HCT116 (cell line): ENCODE data around the gene KANSL3.

Experiments used
- ATF3 ChIP-seq: IDR thresholded peaks from 2 replicates; pipeline ENCODE4 v1.6.1; 2012
- CEBPB ChIP-seq: IDR thresholded peaks from 2 replicates; pipeline ENCODE4 v1.6.1; 2012; ENCODE audit warnings: low read depth
- CTCF ChIP-seq, 3 experiments: fragments of 200-600 bp in 1 of 3; sonication (generic) in 1 of 3; IDR thresholded peaks in 2 of 3; conservative IDR thresholded peaks in 1 of 3; 2 replicates each; pipeline ENCODE4 v1.5.1; 2012 to 2017; ENCODE audit warnings: low read depth in 2 of 3, low read length in 2 of 3, antibody characterized with exemption in 1 of 3, borderline replicate concordance in 1 of 3, control low read depth in 1 of 3, mild to moderate bottlenecking in 1 of 3, mixed read lengths in 1 of 3, mixed run types in 1 of 3, moderate library complexity in 1 of 3; ENCODE audit not compliant: insufficient read depth in 1 of 3
- EGR1 ChIP-seq: IDR thresholded peaks from 2 replicates; pipeline ENCODE4 v1.6.1; 2012; ENCODE audit warnings: low read depth
- ELF1 ChIP-seq: IDR thresholded peaks from 2 replicates; pipeline ENCODE4 v1.6.1; 2012; ENCODE audit warnings: low read depth, borderline replicate concordance
- EZH2 ChIP-seq: fragments of 200-600 bp; sonication (generic); IDR thresholded peaks from 2 replicates; pipeline ENCODE4 v1.6.1; 2017; ENCODE audit warnings: antibody characterized with exemption, mixed run types
- EZH2phosphoT487 ChIP-seq: fragments of 200-600 bp; IDR thresholded peaks from 2 replicates; pipeline ENCODE4 v1.6.1; 2018; ENCODE audit warnings: antibody characterized with exemption, borderline replicate concordance
- POLR2A ChIP-seq: IDR thresholded peaks from 2 replicates; pipeline ENCODE4 v1.7.0; 2011; ENCODE audit warnings: borderline replicate concordance; ENCODE audit not compliant: insufficient read depth, insufficient read length; ENCODE audit errors: extremely low read depth
- RAD21 ChIP-seq: IDR thresholded peaks from 2 replicates; pipeline ENCODE4 v1.6.1; 2012; ENCODE audit warnings: low read depth, mild to moderate bottlenecking
- SIN3A ChIP-seq: IDR thresholded peaks from 2 replicates; pipeline ENCODE4 v1.6.1; 2012; ENCODE audit warnings: low read depth
- SRF ChIP-seq: IDR thresholded peaks from 2 replicates; pipeline ENCODE4 v1.6.1; 2012; ENCODE audit warnings: low read depth
- YY1 ChIP-seq: IDR thresholded peaks from 2 replicates; pipeline ENCODE4 v1.6.1; 2011; ENCODE audit warnings: low read length, low read depth, moderate library complexity, mild to moderate bottlenecking; ENCODE audit not compliant: insufficient replicate concordance; ENCODE audit errors: extremely low read depth
- ZNF274 ChIP-seq: fragments of 200-500 bp; sonication (Bioruptor generic); IDR thresholded peaks from 2 replicates; pipeline ENCODE4 v1.6.1; 2014; ENCODE audit warnings: mild to moderate bottlenecking, low read depth, low read length, inconsistent platforms
- TF ChIP-seq, protein P1 (sequence below): IDR thresholded peaks from 2 replicates; pipeline ENCODE4 v1.6.1; 2012

- TF ChIP-seq POLR2A, result no peak
- TF ChIP-seq CTCF (IDR thresholded peaks at IDR 0.05 in 2 of 3, conservative IDR thresholded peaks at IDR 0.05 in 1 of 3; ENCODE audit: borderline replicate concordance in 1 of 3, insufficient read depth in 1 of 3, low read depth in 2 of 3, low read length in 2 of 3), result no peak
- no peak for TF ChIP-seq SRF
- TF ChIP-seq, protein P1, sequence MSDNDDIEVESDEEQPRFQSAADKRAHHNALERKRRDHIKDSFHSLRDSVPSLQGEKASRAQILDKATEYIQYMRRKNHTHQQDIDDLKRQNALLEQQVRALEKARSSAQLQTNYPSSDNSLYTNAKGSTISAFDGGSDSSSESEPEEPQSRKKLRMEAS, result no peak
- no peak for TF ChIP-seq ELF1
- TF ChIP-seq CEBPB, result no peak
- TF ChIP-seq EZH2phosphoT487, result no peak
- TF ChIP-seq SIN3A, result no peak
- no peak for TF ChIP-seq EZH2
- TF ChIP-seq ZNF274, result no peak
- no peak for TF ChIP-seq EGR1
- no peak for TF ChIP-seq YY1
- no peak for TF ChIP-seq RAD21
- TF ChIP-seq ATF3, result no peak
Measured at GRCh38 chr2:96553176-96553956, 84.7 kb downstream of the KANSL3 start.
